Liver (tissue), 9 donors: Measurements from ENCODE around the gene KRTAP5-6. TPM values are rescaled to one million over a fixed set of nuclear protein-coding genes. Genes with fewer than 3 reads are reported as not detected.
A peak's percentile ranks its signal among the peaks of the same experiment; 100 is the strongest.

Experiments
- DNase-seq: peaks from one replicate; pipeline ENCODE4 v3.0.0-alpha.2; 2017; ENCODE audit warnings: low spot score
- H3K27ac ChIP-seq, 2 donors: one replicate each; pipeline ENCODE4 v1.7.0; 2013; ENCODE audit warnings: inconsistent platforms in 2 of 2, low read length in 2 of 2, control low read depth in 1 of 2, low read depth in 1 of 2, mild to moderate bottlenecking in 1 of 2
- H3K27me3 ChIP-seq, 4 donors: one replicate each; pipeline versions ENCODE4 v1.6.1 to v1.7.0; 2013; ENCODE audit warnings: low read length in 3 of 4, inconsistent platforms in 1 of 4, mild to moderate bottlenecking in 1 of 4, moderate library complexity in 1 of 4; ENCODE audit not compliant: control insufficient read depth in 4 of 4, insufficient read depth in 4 of 4
- H3K36me3 ChIP-seq, 4 donors: one replicate each; pipeline versions ENCODE4 v1.6.1 to v1.7.0; 2013; ENCODE audit warnings: low read length in 3 of 4, mild to moderate bottlenecking in 3 of 4, low read depth in 1 of 4, moderate library complexity in 1 of 4; ENCODE audit not compliant: control insufficient read depth in 4 of 4, insufficient read depth in 3 of 4
- H3K4me1 ChIP-seq, 4 donors: one replicate each; pipeline versions ENCODE4 v1.6.1 to v1.7.0; 2013; ENCODE audit warnings: low read length in 3 of 4, mild to moderate bottlenecking in 3 of 4, moderate library complexity in 1 of 4; ENCODE audit not compliant: control insufficient read depth in 4 of 4, insufficient read depth in 4 of 4
- H3K4me3 ChIP-seq, 3 donors: one replicate each; pipeline versions ENCODE4 v1.6.1 to v1.7.0; 2013; ENCODE audit warnings: low read length in 3 of 3, control low read depth in 1 of 3, low read depth in 1 of 3, mild to moderate bottlenecking in 1 of 3
- H3K9ac ChIP-seq, 2 donors: one replicate each; pipeline ENCODE4 v1.7.0; 2013; ENCODE audit warnings: low read length in 2 of 2, mild to moderate bottlenecking in 2 of 2, moderate library complexity in 2 of 2, control low read depth in 1 of 2, low read depth in 1 of 2
- H3K9me3 ChIP-seq, 4 donors: one replicate each; pipeline versions ENCODE4 v1.6.1 to v1.7.0; 2013; ENCODE audit warnings: low read length in 3 of 4; ENCODE audit not compliant: control insufficient read depth in 4 of 4
- ATF3 ChIP-seq: IDR thresholded peaks from 2 replicates; pipeline ENCODE4 v1.6.1; 2016; ENCODE audit warnings: antibody characterized with exemption
- CTCF ChIP-seq: fragments of 150-350 bp; IDR thresholded peaks from 2 replicates; pipeline ENCODE4 v1.5.1; 2017; ENCODE audit warnings: improper control_type of control experiment, low read depth, low read length; ENCODE audit not compliant: missing input control
- EGR1 ChIP-seq, 2 donors: IDR thresholded peaks; 2 replicates each; pipeline ENCODE4 v1.6.1; 2016 to 2018; ENCODE audit warnings: antibody characterized with exemption in 2 of 2, low read depth in 2 of 2
- FOXA1 ChIP-seq: IDR thresholded peaks from 2 replicates; pipeline ENCODE4 v1.6.1; 2016; ENCODE audit warnings: antibody characterized with exemption
- FOXA2 ChIP-seq: IDR thresholded peaks from 2 replicates; pipeline ENCODE4 v1.6.1; 2016; ENCODE audit warnings: antibody characterized with exemption
- GABPA ChIP-seq, 2 donors: IDR thresholded peaks in 1 of 2; conservative IDR thresholded peaks in 1 of 2; 2 replicates each; pipeline ENCODE4 v1.6.1; 2016; ENCODE audit warnings: antibody characterized with exemption in 2 of 2, mild to moderate bottlenecking in 1 of 2, moderate library complexity in 1 of 2
- HNF4A ChIP-seq, 2 donors: conservative IDR thresholded peaks; 2 replicates each; pipeline ENCODE4 v1.6.1; 2016; ENCODE audit warnings: antibody characterized with exemption in 2 of 2, mild to moderate bottlenecking in 2 of 2
- HNF4G ChIP-seq: IDR thresholded peaks from 2 replicates; pipeline ENCODE4 v1.6.1; 2016; ENCODE audit warnings: antibody characterized with exemption
- JUND ChIP-seq, 2 donors: IDR thresholded peaks; 2 replicates each; pipeline ENCODE4 v1.6.1; 2016; ENCODE audit warnings: antibody characterized with exemption in 2 of 2
- MAX ChIP-seq: IDR thresholded peaks from 2 replicates; pipeline ENCODE4 v1.6.1; 2016; ENCODE audit warnings: antibody characterized with exemption
- NR2F2 ChIP-seq: IDR thresholded peaks from 2 replicates; pipeline ENCODE4 v1.6.1; 2016; ENCODE audit warnings: antibody characterized with exemption
- RAD21 ChIP-seq, 2 donors: IDR thresholded peaks; 2 replicates each; pipeline ENCODE4 v1.6.1; 2016; ENCODE audit warnings: antibody characterized with exemption in 2 of 2, mild to moderate bottlenecking in 2 of 2
- REST ChIP-seq: IDR thresholded peaks from 2 replicates; pipeline ENCODE4 v1.6.1; 2016; ENCODE audit warnings: antibody characterized with exemption, mild to moderate bottlenecking
- RXRA ChIP-seq, 2 donors: IDR thresholded peaks; 2 replicates each; pipeline ENCODE4 v1.6.1; 2017 to 2018; ENCODE audit warnings: antibody characterized with exemption in 2 of 2, mild to moderate bottlenecking in 1 of 2
- SP1 ChIP-seq: IDR thresholded peaks from 2 replicates; pipeline ENCODE4 v1.6.1; 2018; ENCODE audit warnings: antibody characterized with exemption, mild to moderate bottlenecking
- TAF1 ChIP-seq: conservative IDR thresholded peaks from 2 replicates; pipeline ENCODE4 v1.6.1; 2016; ENCODE audit warnings: antibody characterized with exemption, mild to moderate bottlenecking
- YY1 ChIP-seq: IDR thresholded peaks from 2 replicates; pipeline ENCODE4 v1.6.1; 2016; ENCODE audit warnings: antibody characterized with exemption, mild to moderate bottlenecking
- ZBTB33 ChIP-seq: IDR thresholded peaks from 2 replicates; pipeline ENCODE4 v1.6.1; 2016; ENCODE audit warnings: antibody characterized with exemption
- WGBS: extraction: QIAGEN DNeasy Blood & Tissue Kit; methylation state at CpG from one replicate; pipeline ENCODE4 v1.1.7; 2013; 5-methylcytosine and 5-hydroxymethylcytosine counted together
- polyA plus RNA-seq, 2 donors: library from polyadenylated mRNA; stranded (reverse) in 1 of 2; unstranded in 1 of 2; fragments of 200-250 nt in 1 of 2; fragments of >200 nt in 1 of 2; fragmentation: Nextera tagmentation in 1 of 2; extraction: Ambion mirVana in 1 of 2; gene quantifications; one replicate each; pipeline versions ENCODE4 v1.2.1 to v1.2.3, GENCODE V29; 2013 to 2015
- total RNA-seq, 2 donors: library from RNA; depleted of rRNA; stranded (reverse); fragments of >200 nt; gene quantifications; one replicate each; pipeline ENCODE4 v1.2.3, GENCODE V29; 2014
- donor health status: healthy.
- donor health status: healthy.
- donor health status: healthy.
- donor health status: healthy.
- donor health status: healthy.

KRTAP5-6 gene
- total and polyA plus RNA-seq, 4 donors: 0.84 to 1.2 TPM; not detected in 2

GRCh38 chr11:1672613-1673350, 24.2 kb upstream of the KRTAP5-6 start:
- no peak for DNase-seq
- no peaks in the 10 kb centered on the region for H3K9me3 ChIP-seq
- H3K4me3 ChIP-seq: peak overlapping the region in 1 of 3 donors; percentile 9
- WGBS: 28% methylated on average over 15 of the region's 15 CpGs
- H3K4me1 ChIP-seq: peaks cover 9 to 62% (median 39%) of the 10 kb centered on the region in 4 donors
- no peaks in the 10 kb centered on the region for H3K36me3 ChIP-seq
- TF ChIP-seq EGR1 (IDR thresholded peaks at IDR 0.05; ENCODE audit: low read depth in 2 of 2) (no peak), FOXA1 (no peak), GABPA (IDR thresholded peaks at IDR 0.05 in 1 of 2, conservative IDR thresholded peaks at IDR 0.05 in 1 of 2) (no peak), SP1 (peak; percentile 69), ZBTB33 (peak; percentile 31), RAD21 (IDR thresholded peaks at IDR 0.05) (no peak), NR2F2 (no peak), HNF4G (no peak), REST (no peak), MAX (peak; percentile 69), ATF3 (no peak), RXRA (IDR thresholded peaks at IDR 0.05) (no peak), HNF4A (conservative IDR thresholded peaks at IDR 0.05) (peak; percentile 48 to 56), YY1 (peak; percentile 77), CTCF (no peak), FOXA2 (no peak), TAF1 (peak; percentile 88), JUND (IDR thresholded peaks at IDR 0.05) (no peak)
- H3K27ac ChIP-seq: peak overlapping the region; percentile 96 to 99
- peak overlapping the region; percentile 34 to 82 for H3K9ac ChIP-seq
- H3K27me3 ChIP-seq: no peaks in the 10 kb centered on the region
